Mesodermal cell (in vitro differentiated cells): ENCODE results near the gene PROX2.

Source experiments
- H3K27ac ChIP-seq: 2 replicates; pipeline ENCODE4 v1.7.0; 2013; ENCODE audit warnings: mild to moderate bottlenecking, low read depth, low read length, moderate library complexity; ENCODE audit not compliant: severe bottlenecking
- H3K36me3 ChIP-seq: 2 replicates; pipeline ENCODE4 v1.7.1; 2013; ENCODE audit warnings: mild to moderate bottlenecking, low read length, moderate library complexity; ENCODE audit not compliant: control insufficient read depth, insufficient read depth
- H3K4me1 ChIP-seq: one replicate; pipeline ENCODE4 v1.7.1; 2013; ENCODE audit warnings: mild to moderate bottlenecking, low read length; ENCODE audit not compliant: insufficient read depth, control insufficient read depth, poor library complexity, severe bottlenecking
- H3K4me3 ChIP-seq: 2 replicates; pipeline ENCODE4 v1.7.0; 2013; ENCODE audit warnings: low read length, control low read depth, mild to moderate bottlenecking; ENCODE audit not compliant: insufficient read depth, poor library complexity, severe bottlenecking; ENCODE audit errors: extremely low read depth
- H3K9me3 ChIP-seq: 2 replicates; pipeline ENCODE4 v1.7.1; 2013; ENCODE audit warnings: mild to moderate bottlenecking, low read length, moderate library complexity; ENCODE audit not compliant: control insufficient read depth

The PROX2 gene

GRCh38 chr14:74826574-74826973, 49.4 kb downstream of the PROX2 start:
- H3K4me3 ChIP-seq: no peak overlapping the region
- no peaks in the 10 kb centered on the region for H3K4me1 ChIP-seq
- H3K27ac ChIP-seq: no peak overlapping the region
- no peaks in the 10 kb centered on the region for H3K9me3 ChIP-seq
- H3K36me3 ChIP-seq: peaks cover 66% of the 10 kb centered on the region
